Ishikawa (cell line): Measurements from ENCODE around the gene SLC6A1.

ENCODE experiments used
- CREB1 ChIP-seq: IDR thresholded peaks from 2 replicates; pipeline ENCODE4 v1.6.1; 2012; ENCODE audit warnings: low read depth
- EGR1 ChIP-seq: IDR thresholded peaks from 2 replicates; pipeline ENCODE4 v1.6.1; 2012
- EP300 ChIP-seq: IDR thresholded peaks from 2 replicates; pipeline ENCODE4 v1.6.1; 2012; ENCODE audit warnings: borderline replicate concordance
- FOXM1 ChIP-seq: IDR thresholded peaks from 2 replicates; pipeline ENCODE4 v1.6.1; 2012; ENCODE audit warnings: low read depth, borderline replicate concordance
- RAD21 ChIP-seq: IDR thresholded peaks from 2 replicates; pipeline ENCODE4 v1.6.1; 2012; ENCODE audit warnings: low read depth
- REST ChIP-seq: IDR thresholded peaks from 2 replicates; pipeline ENCODE4 v1.6.1; 2012; ENCODE audit warnings: low read depth, mild to moderate bottlenecking
- ZBTB7A ChIP-seq: IDR thresholded peaks from 2 replicates; pipeline ENCODE4 v1.6.1; 2012; ENCODE audit warnings: low read depth

DNA sequence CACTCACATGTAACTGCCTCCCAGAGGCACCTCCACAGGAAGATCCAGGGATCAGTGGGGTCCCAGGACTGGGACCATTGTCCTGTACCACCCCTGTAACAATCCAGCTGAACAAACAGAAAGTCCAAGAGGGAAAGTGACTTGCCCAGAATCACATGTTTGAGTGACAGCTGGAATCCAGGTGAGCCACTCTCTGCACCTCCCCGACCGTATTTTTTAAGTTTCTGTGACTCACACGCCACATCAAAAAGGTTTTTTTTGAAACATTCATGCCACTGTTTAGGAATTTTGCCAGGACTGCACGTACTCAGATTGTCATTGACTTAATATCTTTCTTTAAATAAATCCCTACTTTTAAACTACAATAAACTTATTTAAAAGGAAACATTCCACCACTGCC is 9.8 kb upstream of the SLC6A1 start:
- TF ChIP-seq RAD21 (no peak), EGR1 (no peak), REST (no peak), ZBTB7A (no peak), CREB1 (no peak), FOXM1 (no peak), EP300 (no peak)
